Activated CD4-positive, alpha-beta memory T cell treated with anti-CD3 and anti-CD28 coated beads for 36 hours (primary cell): ENCODE results near the gene ATP2B2. TPM values are rescaled to one million over a fixed set of nuclear protein-coding genes. Genes with fewer than 3 reads are reported as not detected.

Source experiments
- CTCF ChIA-PET: fragments of 350-600 bp; sonication (Branson Sonifier 250); formaldehyde crosslinking; loops from one replicate; lab custom pipeline; 2021; ENCODE audit warnings: antibody characterized with exemption, inconsistent platforms; lab: Charles Lee
- POLR2A ChIA-PET: fragments of 350-600 bp; sonication (Branson Sonifier 250); formaldehyde crosslinking; loops from one replicate; lab custom pipeline; 2021; ENCODE audit warnings: antibody characterized with exemption; lab: Charles Lee
- DNase-seq: peaks from one replicate; pipeline ENCODE4 v3.0.0-alpha.2; 2020
- H3K27ac Mint-ChIP-seq: one replicate; pipeline ENCODE4 v1.8.0; 2021; ENCODE audit warnings: mixed read lengths
- H3K27me3 Mint-ChIP-seq: one replicate; pipeline ENCODE4 v1.8.0; 2021; ENCODE audit warnings: mixed read lengths
- H3K36me3 Mint-ChIP-seq: one replicate; pipeline ENCODE4 v1.8.0; 2021; ENCODE audit warnings: mixed read lengths
- H3K4me1 Mint-ChIP-seq: one replicate; pipeline ENCODE4 v1.8.0; 2021; ENCODE audit warnings: low read depth, mixed read lengths
- H3K4me3 Mint-ChIP-seq: one replicate; pipeline ENCODE4 v1.8.0; 2021; ENCODE audit warnings: mild to moderate bottlenecking, mixed read lengths
- H3K9me3 Mint-ChIP-seq: one replicate; pipeline ENCODE4 v1.8.0; 2021; ENCODE audit warnings: mixed read lengths
- intact Hi-C: fragments of 100-400 bp; cut with micrococcal nuclease; formaldehyde crosslinking; loops from one replicate; pipeline ENCODE4 v1.15.1; 2023
- total RNA-seq, 2 experiments: library from RNA; stranded (reverse); gene quantifications; one replicate each; pipeline ENCODE4 v1.2.3, GENCODE V29; 2021

Gene ATP2B2
- total RNA-seq, 2 experiments from 2014 or later: 0.05 TPM; not detected in 1

DNA sequence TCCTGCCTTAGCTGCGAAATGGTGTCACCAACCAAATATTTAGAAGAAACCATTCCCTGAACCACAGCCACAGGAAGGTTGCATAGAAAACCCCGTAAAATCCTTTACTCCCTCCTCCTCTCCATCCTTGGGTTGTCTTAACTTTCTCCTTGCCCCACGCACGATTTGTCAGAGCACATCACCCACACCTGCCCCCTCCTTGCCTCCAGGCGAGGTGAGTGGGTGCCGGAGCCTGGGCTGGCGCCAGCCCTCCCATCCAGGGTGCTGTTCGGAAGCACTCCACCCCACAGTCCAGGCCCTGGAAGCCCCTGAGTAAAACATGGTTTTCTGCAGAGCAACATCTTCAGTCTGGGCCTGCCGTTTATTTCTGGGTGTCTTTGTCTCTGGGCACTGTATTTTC lies 216.3 kb downstream of the ATP2B2 start:
- CTCF ChIA-PET: no interaction called here

DNA sequence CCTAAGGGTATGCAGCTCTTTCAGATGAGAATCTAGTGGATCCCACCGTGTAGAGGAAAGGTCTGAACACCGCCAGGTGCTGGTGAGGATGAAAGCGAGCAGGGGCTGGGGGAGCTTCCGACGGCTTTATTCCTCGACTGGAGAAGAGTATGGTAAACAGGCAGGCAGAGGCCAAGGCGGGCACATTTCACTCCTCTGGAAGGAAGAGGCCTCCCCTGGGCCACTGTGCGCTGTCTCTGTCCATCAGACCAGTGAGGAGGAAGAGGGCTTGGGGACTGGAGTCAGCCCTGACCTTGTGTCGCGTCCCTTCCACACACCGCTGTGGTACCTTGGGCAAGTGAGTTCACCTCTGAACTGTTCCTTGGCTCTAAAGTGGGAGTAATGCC lies 216.8 kb downstream of the ATP2B2 start:
- POLR2A ChIA-PET: no interaction called here
- no peaks in the 10 kb centered on the region for H3K9me3 Mint-ChIP-seq
- intact Hi-C loops: no loop called here
- no peaks in the 10 kb centered on the region for H3K27me3 Mint-ChIP-seq
- no peak overlapping the region for H3K27ac Mint-ChIP-seq
- peaks cover 18% of the 10 kb centered on the region for H3K36me3 Mint-ChIP-seq
- CTCF ChIA-PET: interaction anchor here (1.4 kb wide), 1 partner anchor 35 kb away, joined by 3 read pairs; no protein-coding TSS in a partner anchor
- peaks cover 32% of the 10 kb centered on the region for H3K4me1 Mint-ChIP-seq
- DNase-seq: no peak
- H3K4me3 Mint-ChIP-seq: no peak overlapping the region

More for the DNA sequence above, 216.3 kb downstream of the ATP2B2 start:
- POLR2A ChIA-PET: no interaction called here
- H3K9me3 Mint-ChIP-seq: no peaks in the 10 kb centered on the region
- H3K36me3 Mint-ChIP-seq: peaks cover 16% of the 10 kb centered on the region
- peaks cover 27% of the 10 kb centered on the region for H3K4me1 Mint-ChIP-seq
- DNase-seq: no peak
- H3K27me3 Mint-ChIP-seq: no peaks in the 10 kb centered on the region
- no peak overlapping the region for H3K4me3 Mint-ChIP-seq
- intact Hi-C loops: no loop called here
- no peak overlapping the region for H3K27ac Mint-ChIP-seq

- ChIA-PET CTCF (interaction anchor here (1.1 to 5.2 kb wide), 6 partner anchors 17 to 443 kb away, joined by 3 to 29 read pairs (median 3); partner anchors contain the start of gene CRELD1), POLR2A (no interaction called here)
- Mint-ChIP-seq H3K4me3 (no peak overlapping the region), H3K9me3 (no peaks in the 10 kb centered on the region), H3K27ac (no peak overlapping the region), H3K4me1 (peaks cover 37% of the 10 kb centered on the region), H3K36me3 (peaks cover 23% of the 10 kb centered on the region), H3K27me3 (no peaks in the 10 kb centered on the region)
- intact Hi-C loops: no loop called here
- DNase-seq: no peak
Observed at GRCh38 chr3:10287936-10288574, 217.3 kb downstream of the ATP2B2 start.

GRCh38 chr3:10286596-10287295 lies 218.6 kb downstream of the ATP2B2 start:
- Mint-ChIP-seq H3K27me3 (no peaks in the 10 kb centered on the region), H3K36me3 (peaks cover 29% of the 10 kb centered on the region), H3K4me3 (no peak overlapping the region), H3K27ac (peak overlapping the region; percentile 18), H3K9me3 (no peaks in the 10 kb centered on the region), H3K4me1 (peaks cover 45% of the 10 kb centered on the region)
- peak; percentile 43 for DNase-seq
- ChIA-PET CTCF (interaction anchor here (0.7 to 5.2 kb wide), 9 partner anchors 13 to 441 kb away, joined by 3 to 29 read pairs (median 3); partner anchors contain the start of gene CRELD1), POLR2A (interaction anchor here (1.7 kb wide), 1 partner anchor 24 kb away, joined by 6 read pairs; no protein-coding TSS in a partner anchor)
- intact Hi-C loops: no loop called here

DNA sequence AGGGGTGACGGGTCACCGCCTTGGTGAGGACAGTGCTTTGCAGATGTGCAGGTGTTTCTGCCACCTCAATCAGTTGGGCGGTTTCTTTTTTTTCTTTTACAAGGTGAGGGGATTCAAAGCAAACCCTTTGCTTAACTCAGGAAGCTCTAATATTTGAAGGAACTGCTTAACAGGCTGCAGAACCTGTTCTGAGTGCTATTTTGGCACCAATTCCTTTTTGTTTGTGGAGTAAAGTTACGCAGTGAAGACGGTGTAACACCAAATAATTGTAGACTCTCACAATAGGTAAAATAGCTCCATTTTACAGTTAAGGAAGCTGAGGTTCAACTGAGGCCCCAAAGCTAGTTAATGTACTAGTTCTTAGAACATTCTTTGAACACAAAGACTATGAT lies 219.3 kb downstream of the ATP2B2 start:
- Mint-ChIP-seq H3K9me3 (no peaks in the 10 kb centered on the region), H3K4me1 (peaks cover 45% of the 10 kb centered on the region), H3K27me3 (no peaks in the 10 kb centered on the region), H3K4me3 (no peak overlapping the region), H3K36me3 (peaks cover 30% of the 10 kb centered on the region), H3K27ac (peak overlapping the region; percentile 76)
- CTCF ChIA-PET: interaction anchor here (0.6 to 5.2 kb wide), 7 partner anchors 13 to 304 kb away, joined by 3 to 29 read pairs (median 3); partner anchors contain the start of gene TATDN2
- no peak for DNase-seq
- POLR2A ChIA-PET: interaction anchor here (1.7 kb wide), 1 partner anchor 23 kb away, joined by 6 read pairs; no protein-coding TSS in a partner anchor
- intact Hi-C loops: no loop called here

- peaks cover 36% of the 10 kb centered on the region for H3K36me3 Mint-ChIP-seq
- intact Hi-C loops: loop anchor here (2.0 kb wide), 1 partner anchor 21 kb away; no protein-coding TSS in a partner anchor
- ChIA-PET CTCF (interaction anchor here (0.6 to 5.2 kb wide), 4 partner anchors 23 to 163 kb away, joined by 3 to 29 read pairs (median 5); partner anchors contain the start of gene TATDN2), POLR2A (interaction anchor here (1.7 kb wide), 1 partner anchor 22 kb away, joined by 6 read pairs; no protein-coding TSS in a partner anchor)
- no peaks in the 10 kb centered on the region for H3K27me3 Mint-ChIP-seq
- H3K9me3 Mint-ChIP-seq: no peaks in the 10 kb centered on the region
- H3K4me3 Mint-ChIP-seq: no peak overlapping the region
- peak; percentile 55 for DNase-seq
- peaks cover 51% of the 10 kb centered on the region for H3K4me1 Mint-ChIP-seq
- H3K27ac Mint-ChIP-seq: peak overlapping the region; percentile 81
Observed at GRCh38 chr3:10285272-10286132, 219.9 kb downstream of the ATP2B2 start.

DNA sequence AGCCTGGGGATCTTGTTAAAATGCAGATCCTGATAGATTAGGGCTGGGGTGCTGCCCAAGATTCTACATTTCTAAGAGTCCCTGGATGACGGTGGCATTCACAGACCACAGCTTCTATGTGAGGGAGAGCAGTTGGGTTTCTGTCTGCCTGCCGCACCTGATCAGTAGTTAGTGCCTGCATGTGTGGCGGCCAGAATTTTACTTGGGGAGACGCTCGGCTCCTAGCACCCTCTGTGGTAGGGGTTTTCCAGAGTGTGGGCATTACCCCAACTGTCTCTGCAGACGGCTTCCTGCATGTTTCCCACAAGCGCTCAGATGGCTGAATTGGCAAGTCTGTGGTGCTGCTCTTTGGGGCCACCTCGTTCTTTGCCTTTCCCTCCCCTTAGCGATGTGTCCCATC lies 220.9 kb downstream of the ATP2B2 start:
- Mint-ChIP-seq H3K27me3 (no peaks in the 10 kb centered on the region), H3K4me1 (peaks cover 61% of the 10 kb centered on the region), H3K4me3 (no peak overlapping the region), H3K27ac (peak overlapping the region; percentile 81), H3K36me3 (peaks cover 45% of the 10 kb centered on the region), H3K9me3 (no peaks in the 10 kb centered on the region)
- ChIA-PET CTCF (interaction anchor here (5.2 kb wide), 1 partner anchor 22 kb away, joined by 29 read pairs; no protein-coding TSS in a partner anchor), POLR2A (no interaction called here)
- peak; percentile 68 for DNase-seq
- intact Hi-C loops: loop anchor here (1.0 to 5.0 kb wide), 3 partner anchors 20 to 167 kb away; partner anchors contain the start of gene BRK1

GRCh38 chr3:10283638-10284037 lies 221.7 kb downstream of the ATP2B2 start:
- no peak for DNase-seq
- no peaks in the 10 kb centered on the region for H3K27me3 Mint-ChIP-seq
- H3K27ac Mint-ChIP-seq: peak overlapping the region; percentile 16
- ChIA-PET POLR2A (no interaction called here), CTCF (interaction anchor here (5.2 kb wide), 1 partner anchor 21 kb away, joined by 29 read pairs; no protein-coding TSS in a partner anchor)
- no peaks in the 10 kb centered on the region for H3K9me3 Mint-ChIP-seq
- intact Hi-C loops: loop anchor here (1.0 to 5.0 kb wide), 3 partner anchors 19 to 166 kb away; partner anchors contain the start of gene BRK1
- H3K36me3 Mint-ChIP-seq: peaks cover 48% of the 10 kb centered on the region
- H3K4me3 Mint-ChIP-seq: no peak overlapping the region
- peaks cover 69% of the 10 kb centered on the region for H3K4me1 Mint-ChIP-seq

- Mint-ChIP-seq H3K27ac (peak overlapping the region; percentile 65), H3K9me3 (no peaks in the 10 kb centered on the region), H3K4me1 (peaks cover 79% of the 10 kb centered on the region), H3K4me3 (no peak overlapping the region), H3K27me3 (no peaks in the 10 kb centered on the region), H3K36me3 (peaks cover 48% of the 10 kb centered on the region)
- ChIA-PET CTCF (no interaction called here), POLR2A (no interaction called here)
- DNase-seq: no peak
- intact Hi-C loops: loop anchor here (5.0 kb wide), 1 partner anchor 165 kb away; the partner anchor contains the start of gene BRK1
Observed at GRCh38 chr3:10281951-10282350, 223.4 kb downstream of the ATP2B2 start.

DNA sequence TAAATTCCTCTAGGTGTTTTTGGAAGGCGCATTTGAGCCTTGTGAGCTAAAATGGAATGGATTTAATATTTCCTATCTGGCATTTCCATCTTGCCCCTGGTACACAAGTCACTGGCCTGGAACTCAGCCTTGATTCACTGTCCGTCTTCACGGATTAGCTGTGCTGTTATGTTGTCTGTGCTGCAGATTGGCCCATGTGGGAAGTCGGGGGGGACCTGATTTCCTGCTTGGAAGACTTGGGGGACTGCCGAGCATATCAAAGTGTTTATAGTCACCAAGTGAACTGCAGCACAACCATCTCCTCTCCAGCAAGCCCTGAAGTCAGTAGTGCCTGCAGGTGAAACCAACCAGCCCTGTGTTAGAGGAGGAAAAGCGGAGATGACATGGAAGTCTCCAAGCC lies 224.8 kb downstream of the ATP2B2 start:
- intact Hi-C loops: loop anchor here (5.0 kb wide), 1 partner anchor 163 kb away; the partner anchor contains the start of gene BRK1
- Mint-ChIP-seq H3K4me3 (no peak overlapping the region), H3K9me3 (no peaks in the 10 kb centered on the region), H3K27ac (peak overlapping the region; percentile 3), H3K4me1 (peaks cover 71% of the 10 kb centered on the region), H3K36me3 (peaks cover 51% of the 10 kb centered on the region), H3K27me3 (no peaks in the 10 kb centered on the region)
- ChIA-PET POLR2A (interaction anchor here (1.0 kb wide), 1 partner anchor 17 kb away, joined by 5 read pairs; no protein-coding TSS in a partner anchor), CTCF (interaction anchor here (0.7 to 2.2 kb wide), 7 partner anchors 13 to 348 kb away, joined by 3 to 12 read pairs (median 3); partner anchors contain the start of genes CRELD1 and GHRL)
- no peak for DNase-seq

DNA sequence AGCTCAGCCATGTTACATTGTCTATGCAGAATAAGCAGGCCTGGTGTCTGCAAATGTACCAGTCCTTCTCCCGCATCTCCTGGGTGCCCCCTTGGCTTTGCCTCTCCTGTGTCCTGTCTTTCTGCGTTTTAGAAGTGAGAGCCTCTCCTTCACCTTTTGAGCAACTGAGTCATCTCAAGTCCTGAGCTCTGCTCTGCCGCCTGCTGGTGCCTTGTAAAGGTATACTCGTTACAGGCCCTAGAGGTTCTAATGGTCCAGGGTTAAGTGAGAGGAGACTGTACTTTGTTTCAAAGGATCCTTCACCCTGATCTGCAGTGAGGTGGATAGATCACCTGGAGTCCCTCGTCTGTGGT lies 225.2 kb downstream of the ATP2B2 start:
- Mint-ChIP-seq H3K4me3 (no peak overlapping the region), H3K27me3 (no peaks in the 10 kb centered on the region), H3K36me3 (peaks cover 51% of the 10 kb centered on the region), H3K27ac (peak overlapping the region; percentile 3), H3K4me1 (peaks cover 71% of the 10 kb centered on the region), H3K9me3 (no peaks in the 10 kb centered on the region)
- intact Hi-C loops: loop anchor here (5.0 kb wide), 1 partner anchor 163 kb away; the partner anchor contains the start of gene BRK1
- ChIA-PET CTCF (interaction anchor here (0.7 to 2.2 kb wide), 7 partner anchors 13 to 347 kb away, joined by 3 to 12 read pairs (median 3); partner anchors contain the start of genes CRELD1 and GHRL), POLR2A (interaction anchor here (1.0 kb wide), 1 partner anchor 16 kb away, joined by 5 read pairs; no protein-coding TSS in a partner anchor)
- peak; percentile 41 for DNase-seq
